Measurements from ENCODE around the gene S1PR3.

GRCh38 chr9:89037346-89037745 lies 46.1 kb downstream of the S1PR3 start:
- TF ChIP-seq, protein P1, sequence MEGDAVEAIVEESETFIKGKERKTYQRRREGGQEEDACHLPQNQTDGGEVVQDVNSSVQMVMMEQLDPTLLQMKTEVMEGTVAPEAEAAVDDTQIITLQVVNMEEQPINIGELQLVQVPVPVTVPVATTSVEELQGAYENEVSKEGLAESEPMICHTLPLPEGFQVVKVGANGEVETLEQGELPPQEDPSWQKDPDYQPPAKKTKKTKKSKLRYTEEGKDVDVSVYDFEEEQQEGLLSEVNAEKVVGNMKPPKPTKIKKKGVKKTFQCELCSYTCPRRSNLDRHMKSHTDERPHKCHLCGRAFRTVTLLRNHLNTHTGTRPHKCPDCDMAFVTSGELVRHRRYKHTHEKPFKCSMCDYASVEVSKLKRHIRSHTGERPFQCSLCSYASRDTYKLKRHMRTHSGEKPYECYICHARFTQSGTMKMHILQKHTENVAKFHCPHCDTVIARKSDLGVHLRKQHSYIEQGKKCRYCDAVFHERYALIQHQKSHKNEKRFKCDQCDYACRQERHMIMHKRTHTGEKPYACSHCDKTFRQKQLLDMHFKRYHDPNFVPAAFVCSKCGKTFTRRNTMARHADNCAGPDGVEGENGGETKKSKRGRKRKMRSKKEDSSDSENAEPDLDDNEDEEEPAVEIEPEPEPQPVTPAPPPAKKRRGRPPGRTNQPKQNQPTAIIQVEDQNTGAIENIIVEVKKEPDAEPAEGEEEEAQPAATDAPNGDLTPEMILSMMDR (conservative IDR thresholded peaks at IDR 0.05; ENCODE audit: low read length): no peak
- no peak for TF ChIP-seq EZH2phosphoT487 (IDR thresholded peaks at IDR 0.05; ENCODE audit: borderline replicate concordance, low read depth, low read length)

Data from OCI-LY7 (cell line).